ENCODE measurements around the gene CST9L. TPM values are rescaled to one million over a fixed set of nuclear protein-coding genes. Genes with fewer than 3 reads are reported as not detected.

Gene CST9L
- total and polyA plus RNA-seq, 10 of the 15 experiments (the other 5 are each of a cell fraction or from before 2014, with no cell fraction given), result not detected

GRCh38 chr20:23606652-23607049, 38.4 kb upstream of the CST9L start:
- RAD21 ChIA-PET (ENCODE audit: unreplicated experiment), result interaction anchor here (1.6 to 2.3 kb wide), 2 partner anchors 164 to 165 kb away, joined by 6 to 11 read pairs; no protein-coding TSS in a partner anchor
- BruUV-seq (replicated peaks), result no TSS peak
- WGBS (ENCODE audit: insufficient coverage, insufficient replicate concordance, low lambda C conversion rate, missing lambda C conversion rate), result 6% methylated on average over 9 of the region's 9 CpGs
- FAIRE-seq (peak; percentile 90), ATAC-seq (peak; percentile 99), DNase-seq (ENCODE audit: low read depth, low spot score) (no peak)
- no peaks in the 10 kb centered on the region for H3K9me3 ChIP-seq (replicated peaks; ENCODE audit: control insufficient read depth, insufficient read depth, low read length)
- intact Hi-C loops (cut with micrococcal nuclease; ENCODE audit: unreplicated experiment) (loop anchor here (1.0 to 10.0 kb wide), 2 partner anchors 165 to 912 kb away; no protein-coding TSS in a partner anchor), in situ Hi-C loops (cut with MboI) (loop anchor here (5.0 kb wide), 1 partner anchor 169 kb away; the partner anchor contains the start of gene CSTL1)
- peak overlapping the region; percentile 28; the same call in 1 of the 2 replicates for H2AFZ ChIP-seq (ENCODE audit: control insufficient read depth, low read depth, low read length)
- H3K4me2 ChIP-seq (ENCODE audit: control insufficient read depth, insufficient read depth), result no peak overlapping the region; the same call in 1 of the 2 replicates
- H3K4me3 ChIP-seq, result no peak overlapping the region
- POLR2A ChIA-PET, result no interaction called here
- no peaks in the 10 kb centered on the region for H3K79me2 ChIP-seq (ENCODE audit: control insufficient read depth, insufficient read depth, low read length)
- no peaks in the 10 kb centered on the region for H4K20me1 ChIP-seq (ENCODE audit: control insufficient read depth, insufficient read depth)
- H3K9ac ChIP-seq (ENCODE audit: control insufficient read depth, insufficient read depth, low read length), result no peak overlapping the region
- H3K27me3 ChIP-seq (replicated peaks in 1 of 2; ENCODE audit: control insufficient read depth in 2 of 2, insufficient read depth in 2 of 2, low read length in 1 of 2), result no peaks in the 10 kb centered on the region
- CTCF ChIA-PET, result interaction anchor here (0.7 to 4.1 kb wide), 13 partner anchors 9 to 914 kb away, joined by 3 to 44 read pairs (median 3); partner anchors contain the start of genes CSTL1 and NXT1
- H3K4me1 ChIP-seq (ENCODE audit: control insufficient read depth, insufficient read depth, low read length), result no peaks in the 10 kb centered on the region
- H3K36me3 ChIP-seq (ENCODE audit: control insufficient read depth in 2 of 2, insufficient read depth in 2 of 2, low read length in 1 of 2), result no peaks in the 10 kb centered on the region
- SMC1A ChIA-PET (ENCODE audit: uncharacterized antibody, unreplicated experiment), result interaction anchor here (0.7 to 1.4 kb wide), 4 partner anchors 14 to 257 kb away, joined by 3 to 6 read pairs (median 6); partner anchors contain the start of gene NXT1
- H3K27ac ChIP-seq (ENCODE audit: control insufficient read depth, insufficient read depth), result no peak overlapping the region
- TF ChIP-seq MAX (IDR thresholded peaks at IDR 0.05; ENCODE audit: low read depth, low read length) (no peak), SMC3 (IDR thresholded peaks at IDR 0.05; ENCODE audit: borderline replicate concordance, low read length) (peak; percentile 97), ZNF622 (IDR thresholded peaks at IDR 0.05) (no peak), SMAD5 (IDR thresholded peaks at IDR 0.05; ENCODE audit: low read depth) (no peak), BHLHE40 (IDR thresholded peaks at IDR 0.05; ENCODE audit: borderline replicate concordance in 1 of 2, low read depth in 2 of 2, low read length in 1 of 2) (0 out of 4 replicates have a peak, but pooled peaks of 1 of the 2 experiments have one; percentile 11), YY1 (IDR thresholded peaks at IDR 0.05; ENCODE audit: low read depth, low read length) (peak; percentile 74; the same call in 1 of the 2 replicates), SKIL (IDR thresholded peaks at IDR 0.05; ENCODE audit: low read depth, poor library complexity, severe bottlenecking) (no peak), SIN3A (IDR thresholded peaks at IDR 0.05; ENCODE audit: low read depth, low read length) (no peak), PBX3 (IDR thresholded peaks at IDR 0.05; ENCODE audit: insufficient replicate concordance, low read depth, low read length) (no peak), YBX1 (IDR thresholded peaks at IDR 0.05) (no peak), TARDBP (IDR thresholded peaks at IDR 0.05; ENCODE audit: borderline replicate concordance) (no peak), RUNX3 (IDR thresholded peaks at IDR 0.05; ENCODE audit: low read length) (peak; percentile 74), NR2C1 (IDR thresholded peaks at IDR 0.05) (no peak), NFXL1 (IDR thresholded peaks at IDR 0.05; ENCODE audit: borderline replicate concordance) (no peak), STAT3 (IDR thresholded peaks at IDR 0.05; ENCODE audit: low read depth, low read length) (no peak), RAD21 (IDR thresholded peaks at IDR 0.05; ENCODE audit: insufficient read depth, low read depth, low read length) (peak; percentile 87), SRF (IDR thresholded peaks at IDR 0.05; ENCODE audit: low read depth in 2 of 2, low read length in 2 of 2) (no peak), CTCF (IDR thresholded peaks at IDR 0.05 in 2 of 3, conservative IDR thresholded peaks at IDR 0.05 in 1 of 3; ENCODE audit: control insufficient read depth in 2 of 3, extremely low read depth in 1 of 3, insufficient read depth in 1 of 3, low read depth in 3 of 3, low read length in 3 of 3) (peak; percentile 91 to 96 (median 91)), SPI1 (IDR thresholded peaks at IDR 0.05; ENCODE audit: borderline replicate concordance, insufficient read depth, low read depth, low read length) (no peak), NFYA (IDR thresholded peaks at IDR 0.05; ENCODE audit: borderline replicate concordance, low read depth, low read length) (no peak)
